DMS153 treated with DMSO at 0.1 percent for 48 hours (cell line): ENCODE results near the gene CMSS1.

Source experiments
- DNase-seq: peaks from one replicate; lab custom pipeline; 2025; ENCODE audit not compliant: unreplicated experiment; lab: John Stamatoyannopoulos, UW

The CMSS1 gene

GRCh38 chr3:100020876-100021644, 203.4 kb downstream of the CMSS1 start:
- DNase-seq, result no peak

GRCh38 chr3:100022506-100022905, 204.8 kb downstream of the CMSS1 start:
- no peak for DNase-seq

GRCh38 chr3:100023150-100023549, 205.5 kb downstream of the CMSS1 start:
- DNase-seq, result peak; percentile 63

- DNase-seq, result no peak
Measured at GRCh38 chr3:100023595-100023994, 205.9 kb downstream of the CMSS1 start.

GRCh38 chr3:100024520-100025303, 207.1 kb downstream of the CMSS1 start:
- DNase-seq, result no peak

- no peak for DNase-seq
Measured at GRCh38 chr3:100027321-100027720, 209.7 kb downstream of the CMSS1 start.

- DNase-seq, result no peak
Measured at GRCh38 chr3:100029052-100029451, 211.4 kb downstream of the CMSS1 start.

- no peak for DNase-seq
Measured at GRCh38 chr3:100029689-100030088, 212.0 kb downstream of the CMSS1 start.

GRCh38 chr3:100030346-100030745, 212.7 kb downstream of the CMSS1 start:
- DNase-seq, result no peak

- DNase-seq, result no peak
Measured at GRCh38 chr3:100030914-100031425, 213.3 kb downstream of the CMSS1 start.

- DNase-seq, result no peak
Measured at GRCh38 chr3:100032243-100032642, 214.6 kb downstream of the CMSS1 start.

- no peak for DNase-seq
Measured at GRCh38 chr3:100033184-100033583, 215.5 kb downstream of the CMSS1 start.

- DNase-seq, result no peak
Measured at GRCh38 chr3:100033903-100034471, 216.3 kb downstream of the CMSS1 start.

- no peak for DNase-seq
Measured at GRCh38 chr3:100039075-100039474, 221.4 kb downstream of the CMSS1 start.

GRCh38 chr3:100040451-100041225, 223.0 kb downstream of the CMSS1 start:
- no peak for DNase-seq

- no peak for DNase-seq
Measured at GRCh38 chr3:100041328-100041749, 223.7 kb downstream of the CMSS1 start.

- no peak for DNase-seq
Measured at GRCh38 chr3:100042166-100042981, 224.7 kb downstream of the CMSS1 start.

- DNase-seq, result no peak
Measured at GRCh38 chr3:100043271-100043670, 225.6 kb downstream of the CMSS1 start.

- DNase-seq, result no peak
Measured at GRCh38 chr3:100044369-100044768, 226.7 kb downstream of the CMSS1 start.

- DNase-seq, result no peak
Measured at GRCh38 chr3:100045696-100046095, 228.0 kb downstream of the CMSS1 start.
